ENCODE results near the gene C8A.

The C8A gene

DNA sequence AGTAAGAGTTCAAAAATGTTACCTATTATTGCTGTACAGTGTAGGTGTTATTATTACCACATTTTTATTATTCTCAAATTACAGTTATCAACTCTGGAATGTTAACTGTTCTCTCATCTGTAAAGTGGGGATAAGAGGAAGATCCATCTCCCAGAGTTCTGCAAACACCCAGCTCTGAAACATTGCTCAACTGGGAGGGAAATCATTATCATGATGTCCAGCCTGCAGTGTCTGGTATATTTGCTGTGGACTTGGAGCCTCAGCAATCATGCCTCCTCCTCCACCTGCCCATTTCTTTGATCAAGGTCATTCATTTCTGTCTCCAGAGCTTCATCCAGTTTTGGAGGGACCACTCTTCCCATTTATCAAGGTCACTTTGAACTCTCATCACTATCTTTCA is 39.4 kb downstream of the C8A start:
- DNase-seq = no peak

DNA sequence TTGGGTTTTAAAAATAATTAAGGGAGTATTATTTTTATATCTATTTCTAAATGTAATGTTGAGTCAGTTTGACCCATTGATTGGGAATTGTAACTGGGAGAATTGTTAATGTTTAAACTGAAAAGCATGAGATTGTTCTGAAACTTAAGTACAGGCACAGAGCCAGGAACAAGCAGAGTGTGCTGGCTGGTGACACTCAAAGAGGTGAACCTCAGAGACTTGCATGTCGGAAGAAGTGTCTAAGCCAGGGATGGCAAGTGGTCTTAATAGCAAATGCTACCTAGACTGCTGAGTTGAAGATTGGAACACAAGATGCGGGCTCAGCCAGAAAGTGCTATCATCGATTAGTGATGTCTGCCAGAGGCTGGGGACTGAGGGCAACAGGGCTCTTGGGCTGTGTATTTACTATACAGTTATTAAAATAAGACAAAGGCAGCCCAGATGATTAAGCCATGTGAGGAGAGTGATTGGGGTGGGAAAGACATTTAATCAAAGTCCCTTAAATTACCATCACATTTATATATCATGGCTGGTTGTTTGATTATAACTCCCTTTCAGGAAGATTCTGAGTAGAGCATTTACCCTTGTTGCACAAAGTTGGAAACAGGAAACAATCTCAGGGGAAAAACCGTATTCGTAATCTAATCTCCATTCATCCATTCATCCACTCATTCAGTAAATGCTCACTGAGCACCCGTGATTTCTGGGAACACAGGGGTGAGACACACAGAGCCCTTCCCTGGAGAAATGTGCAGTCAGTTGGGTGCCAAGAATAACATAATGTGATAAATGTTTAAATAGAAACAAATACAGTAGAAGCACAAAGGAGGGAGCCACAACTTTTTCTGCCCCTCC is 42.8 kb downstream of the C8A start:
- no peak for DNase-seq

GRCh38 chr1:56898005-56898373 is 43.4 kb downstream of the C8A start:
- no peak for DNase-seq

- DNase-seq = no peak
Measured at GRCh38 chr1:56898879-56899278, 44.3 kb downstream of the C8A start.

DNA sequence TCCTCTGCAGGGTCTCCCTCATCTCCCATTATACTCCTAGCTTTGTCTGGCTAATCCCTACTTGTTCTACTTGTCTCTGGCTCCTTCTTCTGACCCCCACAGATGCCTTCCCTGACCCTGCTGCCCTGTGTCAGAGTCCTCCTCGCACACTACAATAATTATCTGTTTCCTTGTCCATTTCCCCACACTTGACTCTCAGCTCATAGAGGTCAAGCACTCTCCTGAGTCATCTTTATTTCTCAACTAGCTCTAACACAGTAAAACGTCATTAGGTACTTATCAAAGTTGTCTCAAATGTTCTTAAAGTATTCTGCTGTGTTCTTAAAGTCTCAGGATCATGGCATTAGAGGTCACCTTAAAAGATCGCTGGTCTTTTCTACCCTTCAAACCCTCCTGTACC is 47.1 kb downstream of the C8A start:
- DNase-seq = no peak

- no peak for DNase-seq
Measured at GRCh38 chr1:56903778-56904177, 49.2 kb downstream of the C8A start.

DNA sequence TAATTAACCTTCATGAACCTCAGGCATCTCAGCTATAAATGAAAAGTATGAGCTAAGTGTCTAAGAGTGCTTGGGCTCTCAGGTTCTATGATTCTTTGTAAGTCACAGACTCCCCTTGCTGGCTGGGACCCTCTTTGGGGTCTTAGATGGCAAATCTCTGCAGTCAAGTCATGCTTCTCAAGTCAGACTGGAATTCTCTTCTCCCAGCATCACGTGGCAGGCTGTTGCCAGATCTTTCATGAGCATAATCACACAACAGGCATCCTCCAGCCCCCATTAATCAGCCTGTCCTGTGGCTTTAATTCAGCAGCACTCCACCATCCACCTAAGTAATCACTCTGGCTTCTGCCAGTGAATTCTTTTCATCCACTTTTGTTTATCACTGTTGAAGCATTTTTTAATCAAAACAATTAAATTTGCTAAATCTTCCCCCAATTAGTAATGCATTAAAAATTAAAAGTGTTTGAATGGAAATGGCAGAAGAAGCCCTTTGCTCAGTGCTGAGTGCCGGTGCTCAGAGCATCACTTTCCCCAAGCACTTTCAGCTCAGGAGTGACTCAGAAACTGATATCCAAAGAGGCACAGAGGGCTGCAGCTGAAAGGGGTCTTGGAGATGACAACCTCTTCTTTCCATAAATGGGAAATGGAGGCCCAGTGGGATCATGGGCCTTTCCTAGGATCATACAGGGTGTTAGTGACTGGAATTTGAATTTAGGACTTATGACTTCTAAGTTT is 50.2 kb downstream of the C8A start:
- DNase-seq = no peak

DNA sequence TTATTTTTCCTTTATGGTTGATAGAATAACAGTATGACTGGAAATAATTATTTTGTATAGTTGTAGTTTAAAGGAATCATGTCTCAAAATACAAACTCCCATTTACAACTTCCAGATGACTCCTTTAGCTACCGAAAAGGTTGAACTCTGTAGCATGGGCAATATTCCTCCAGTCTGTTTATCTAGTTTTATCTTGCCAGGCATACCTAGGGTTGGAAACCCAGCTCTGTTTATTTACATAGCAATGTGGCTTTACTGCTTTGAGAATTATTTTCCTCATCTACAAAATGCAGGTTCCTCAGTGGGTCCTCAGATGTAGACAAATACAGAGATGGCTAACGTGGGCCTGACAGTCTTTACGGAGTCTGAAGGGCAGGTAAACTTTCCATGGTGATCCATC is 51.1 kb downstream of the C8A start:
- no peak for DNase-seq

GRCh38 chr1:56908619-56909221 is 54.1 kb downstream of the C8A start:
- no peak for DNase-seq

DNA sequence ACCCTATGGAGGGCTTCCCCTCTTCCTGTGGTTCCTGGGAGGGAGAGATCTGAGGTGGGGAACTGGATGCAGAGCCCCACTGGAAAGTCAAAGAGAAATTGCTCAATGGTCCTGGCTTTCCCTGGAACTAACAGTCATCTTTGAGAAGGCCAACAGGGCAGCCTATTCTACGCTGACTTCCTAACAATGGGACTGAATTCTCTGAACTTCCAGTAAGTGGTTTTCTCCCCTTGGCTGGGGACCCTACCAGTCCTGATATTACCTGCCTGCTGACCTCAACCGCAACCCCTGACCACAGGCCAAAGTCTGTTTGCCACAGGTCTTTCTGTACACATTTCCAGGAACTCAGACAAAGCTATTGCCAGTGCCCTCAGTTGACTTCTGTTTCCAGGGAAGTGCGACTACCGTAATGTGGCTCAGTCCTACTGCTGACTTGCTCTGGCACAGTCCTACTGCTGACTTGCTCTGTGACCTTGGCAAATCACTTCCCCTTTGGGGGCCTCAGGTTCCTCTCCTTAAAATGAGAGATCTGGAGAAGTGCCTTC is 55.9 kb downstream of the C8A start:
- DNase-seq = no peak

- no peak for DNase-seq
Measured at GRCh38 chr1:56911098-56911938, 56.7 kb downstream of the C8A start.

GRCh38 chr1:56912325-56912724 is 57.7 kb downstream of the C8A start:
- DNase-seq = no peak

- DNase-seq = no peak
Measured at GRCh38 chr1:56915960-56916359, 61.4 kb downstream of the C8A start.

DNA sequence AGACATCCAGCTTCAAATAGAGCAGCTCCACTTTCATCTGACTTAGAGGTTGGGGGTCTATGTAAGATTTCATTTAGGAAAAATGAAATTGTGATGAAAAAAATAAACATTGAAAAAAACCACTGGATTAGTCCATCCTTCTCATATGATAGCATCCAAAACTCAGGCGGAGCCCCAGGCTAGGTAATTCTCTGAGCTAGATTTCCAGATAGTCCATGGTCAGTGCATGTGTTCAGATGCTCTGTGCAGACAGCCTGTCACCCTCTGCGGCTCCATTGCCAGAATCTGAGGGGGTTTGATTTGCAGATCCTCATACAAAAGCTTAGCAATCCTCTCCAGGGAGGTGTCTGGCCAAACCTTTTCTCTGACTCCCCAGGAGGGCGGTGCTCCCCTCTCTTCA is 62.0 kb downstream of the C8A start:
- DNase-seq = no peak

GRCh38 chr1:56917356-56917755 is 62.8 kb downstream of the C8A start:
- no peak for DNase-seq

DNA sequence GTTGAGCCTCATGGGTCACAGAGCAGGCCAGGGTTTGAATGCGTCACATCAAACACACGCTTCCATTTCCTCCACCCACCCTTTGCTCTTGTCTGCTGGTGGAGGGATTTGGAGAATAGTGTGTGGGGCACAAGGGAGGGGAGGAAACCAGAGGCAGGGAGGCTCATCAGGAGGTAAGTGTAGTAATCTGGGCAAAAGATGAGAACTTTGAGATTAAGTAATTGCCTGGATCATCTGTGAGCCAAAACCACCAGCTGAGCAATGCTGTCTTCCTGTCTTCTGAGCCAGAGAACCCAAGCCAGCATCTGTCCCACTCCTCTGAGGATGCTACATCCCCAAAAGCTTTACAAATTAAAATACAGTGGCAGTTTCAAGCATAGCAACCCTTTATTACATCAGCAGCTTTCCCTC is 66.0 kb downstream of the C8A start:
- no peak for DNase-seq

- DNase-seq = no peak
Measured at GRCh38 chr1:56921479-56921878, 66.9 kb downstream of the C8A start.

GRCh38 chr1:56922070-56922469 is 67.5 kb downstream of the C8A start:
- DNase-seq = no peak

DNA sequence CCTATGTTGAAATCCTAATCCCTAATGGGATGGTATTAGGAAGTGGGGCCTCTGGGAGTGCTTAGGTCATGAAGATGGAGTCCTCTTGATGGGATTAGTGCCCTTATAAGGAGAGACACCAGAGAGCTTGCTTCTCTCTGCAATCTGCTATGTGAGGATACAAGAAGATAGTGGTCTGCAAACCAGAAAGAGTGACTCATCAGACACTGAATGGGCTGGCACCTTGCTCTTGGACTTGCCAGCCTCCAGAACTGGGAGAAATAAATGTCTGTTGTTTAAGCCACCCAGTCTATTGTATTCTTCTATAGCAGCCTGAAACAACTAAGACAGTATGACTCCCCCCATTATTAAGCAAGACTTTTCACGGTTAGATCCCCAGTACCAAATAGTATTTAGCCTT is 67.9 kb downstream of the C8A start:
- no peak for DNase-seq

DNA sequence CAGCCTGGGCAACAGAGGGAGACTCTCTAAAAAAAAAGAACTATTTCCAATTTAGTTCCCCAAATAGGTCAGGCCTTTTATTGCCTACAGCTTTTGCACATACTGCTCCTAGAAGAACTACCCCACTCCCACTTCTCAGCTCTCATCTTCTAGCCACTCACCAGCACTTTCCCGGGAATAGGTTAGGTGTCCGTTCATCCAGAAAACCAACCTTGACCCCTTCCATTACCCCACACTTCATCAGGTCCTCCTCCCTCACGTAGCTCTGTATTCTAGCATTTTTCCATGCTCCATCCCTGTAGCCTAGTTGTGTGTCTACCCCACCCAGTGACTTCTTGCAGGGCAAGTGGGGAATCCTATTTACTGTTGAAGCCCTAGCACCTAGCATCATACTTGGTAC is 68.6 kb downstream of the C8A start:
- DNase-seq = no peak

GRCh38 chr1:56924116-56924515 is 69.5 kb downstream of the C8A start:
- no peak for DNase-seq

DNA sequence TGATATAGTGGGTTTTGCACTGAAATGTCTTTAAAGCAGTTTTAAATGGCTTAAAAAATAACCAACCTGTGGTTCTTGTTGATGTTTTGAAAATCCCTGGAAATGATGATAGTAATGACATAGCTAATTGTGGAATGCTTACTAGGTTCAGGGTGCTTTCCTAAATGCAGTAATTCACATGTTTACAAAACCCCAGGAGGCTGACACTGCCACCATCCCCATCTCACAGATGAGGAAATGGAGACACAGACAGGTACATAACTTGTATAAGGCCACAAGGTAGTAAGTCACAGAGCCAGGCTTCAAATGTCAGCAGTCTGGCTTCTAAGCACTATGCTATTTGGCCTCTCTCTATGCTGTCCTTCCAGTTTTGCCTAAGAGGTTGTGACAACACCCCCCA is 70.6 kb downstream of the C8A start:
- no peak for DNase-seq

DNA sequence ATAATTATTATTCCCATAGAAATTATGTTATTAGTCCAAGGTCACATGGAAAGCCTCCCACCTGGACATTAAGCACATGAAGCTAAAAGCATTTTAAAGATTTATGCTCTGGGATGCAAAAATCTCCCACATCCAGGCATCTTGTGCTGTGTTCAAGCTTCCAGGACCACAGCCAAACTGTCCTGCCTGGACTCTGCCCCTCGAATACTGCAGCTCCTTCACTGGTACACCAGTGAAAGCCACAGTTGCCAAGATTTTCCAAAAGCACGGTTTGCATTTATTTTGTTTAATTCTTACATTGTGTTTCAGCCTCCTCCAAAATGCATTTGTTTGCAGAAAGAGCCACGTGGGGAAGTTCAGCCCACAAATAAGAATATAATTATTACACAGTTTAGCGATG is 72.6 kb downstream of the C8A start:
- DNase-seq = no peak
